HepG2 (cell line): ENCODE measurements around the gene ZNF415. TPM values are rescaled to one million over a fixed set of nuclear protein-coding genes. Genes with fewer than 3 reads are reported as not detected.
A peak's percentile ranks its signal among the peaks of the same experiment; 100 is the strongest.

Experiments used
- ARID5B ChIP-seq: IDR thresholded peaks from 2 replicates; pipeline ENCODE4 v1.4.0; 2020; ENCODE audit warnings: mild to moderate bottlenecking, missing genetic modification reagents
- DMAP1 ChIP-seq: IDR thresholded peaks from 2 replicates; pipeline ENCODE4 v1.6.1; 2016
- ELF3 ChIP-seq: IDR thresholded peaks from 2 replicates; pipeline ENCODE4 v1.6.1; 2016; ENCODE audit warnings: missing genetic modification reagents, missing compliant biosample characterization
- GABPB1 ChIP-seq: IDR thresholded peaks from 2 replicates; pipeline ENCODE4 v1.6.1; 2016; ENCODE audit warnings: mild to moderate bottlenecking, missing genetic modification reagents, moderate library complexity, missing compliant biosample characterization
- IRF2 ChIP-seq: IDR thresholded peaks from 2 replicates; pipeline ENCODE4 v1.6.1; 2018; ENCODE audit warnings: missing genetic modification reagents, missing compliant biosample characterization
- NR2C2 ChIP-seq: sonication (generic); formaldehyde crosslinking; IDR thresholded peaks from 2 replicates; pipeline ENCODE4 v1.4.0; 2020; ENCODE audit warnings: missing genetic modification reagents, mild to moderate bottlenecking, moderate library complexity, borderline replicate concordance
- NR2F6 ChIP-seq, 2 experiments: IDR thresholded peaks; 2 replicates each; pipeline ENCODE4 v1.6.1; 2016; ENCODE audit warnings: antibody characterized with exemption in 1 of 2, mild to moderate bottlenecking in 1 of 2
- SALL1 ChIP-seq: sonication (generic); formaldehyde crosslinking; IDR thresholded peaks from 2 replicates; pipeline ENCODE4 v1.8.0; 2022; ENCODE audit warnings: mild to moderate bottlenecking, missing genetic modification reagents
- SIX1 ChIP-seq: sonication (generic); formaldehyde crosslinking; IDR thresholded peaks from 2 replicates; pipeline ENCODE4 v1.4.0; 2020; ENCODE audit warnings: missing genetic modification reagents, borderline replicate concordance
- THAP11 ChIP-seq: IDR thresholded peaks from 2 replicates; pipeline ENCODE4 v1.6.1; 2016; ENCODE audit warnings: missing biosample characterization, missing genetic modification reagents
- ZFY ChIP-seq: sonication (generic); formaldehyde crosslinking; IDR thresholded peaks from 2 replicates; pipeline ENCODE4 v1.4.0; 2020; ENCODE audit warnings: missing genetic modification reagents
- ZNF275 ChIP-seq: sonication (generic); formaldehyde crosslinking; IDR thresholded peaks from 2 replicates; pipeline ENCODE4 v1.8.0; 2022; ENCODE audit warnings: missing genetic modification reagents, mild to moderate bottlenecking, inconsistent platforms, borderline replicate concordance
- ZNF335 ChIP-seq: sonication (generic); formaldehyde crosslinking; IDR thresholded peaks from 2 replicates; pipeline ENCODE4 v1.4.0; 2020; ENCODE audit warnings: missing genetic modification reagents
- ZNF383 ChIP-seq: sonication (generic); formaldehyde crosslinking; IDR thresholded peaks from 2 replicates; pipeline ENCODE4 v1.4.0; 2020; ENCODE audit warnings: missing genetic modification reagents, mild to moderate bottlenecking, borderline replicate concordance
- ZNF687 ChIP-seq: sonication (generic); formaldehyde crosslinking; IDR thresholded peaks from 2 replicates; pipeline ENCODE4 v1.5.1; 2020; ENCODE audit warnings: mild to moderate bottlenecking, missing genetic modification reagents, moderate library complexity
- polyA plus RNA-seq, 8 experiments: library from polyadenylated mRNA; depleted of rRNA in 3 of 8; stranded (reverse) in 7 of 8; unstranded in 1 of 8; fragments of >200 nt; fragmentation: Illumina TruSeq in 4 of 8; extraction: Trizol in 4 of 8; gene quantifications; 2 replicates each; pipeline versions ENCODE4 v1.2.1 to v1.2.3, GENCODE V29; 2011 to 2016; ENCODE audit warnings: low read depth in 4 of 8, missing spikeins in 1 of 8, mixed read lengths in 1 of 8; ENCODE audit not compliant: insufficient read depth in 1 of 8
- total RNA-seq, 5 experiments: library from RNA; depleted of rRNA; stranded (reverse); fragments of >200 nt; fragmentation: Illumina TruSeq; extraction: Trizol; gene quantifications; 2 replicates each; pipeline ENCODE4 v1.2.3, GENCODE V29; 2016; ENCODE audit warnings: low read depth in 1 of 5
- TF ChIP-seq, protein P1 (sequence below): IDR thresholded peaks from 2 replicates; pipeline ENCODE4 v1.6.1; 2016; ENCODE audit warnings: missing genetic modification reagents, missing compliant biosample characterization
- TF ChIP-seq, protein P2 (sequence below): sonication (generic); formaldehyde crosslinking; IDR thresholded peaks from 2 replicates; pipeline ENCODE4 v1.5.1; 2020; ENCODE audit warnings: mild to moderate bottlenecking, moderate library complexity, missing genetic modification reagents

ZNF415 gene
- total and polyA plus RNA-seq, 2 of the 13 experiments (the other 11 are each of a cell fraction or from before 2014, with no cell fraction given) = 0.15 to 0.17 TPM

DNA sequence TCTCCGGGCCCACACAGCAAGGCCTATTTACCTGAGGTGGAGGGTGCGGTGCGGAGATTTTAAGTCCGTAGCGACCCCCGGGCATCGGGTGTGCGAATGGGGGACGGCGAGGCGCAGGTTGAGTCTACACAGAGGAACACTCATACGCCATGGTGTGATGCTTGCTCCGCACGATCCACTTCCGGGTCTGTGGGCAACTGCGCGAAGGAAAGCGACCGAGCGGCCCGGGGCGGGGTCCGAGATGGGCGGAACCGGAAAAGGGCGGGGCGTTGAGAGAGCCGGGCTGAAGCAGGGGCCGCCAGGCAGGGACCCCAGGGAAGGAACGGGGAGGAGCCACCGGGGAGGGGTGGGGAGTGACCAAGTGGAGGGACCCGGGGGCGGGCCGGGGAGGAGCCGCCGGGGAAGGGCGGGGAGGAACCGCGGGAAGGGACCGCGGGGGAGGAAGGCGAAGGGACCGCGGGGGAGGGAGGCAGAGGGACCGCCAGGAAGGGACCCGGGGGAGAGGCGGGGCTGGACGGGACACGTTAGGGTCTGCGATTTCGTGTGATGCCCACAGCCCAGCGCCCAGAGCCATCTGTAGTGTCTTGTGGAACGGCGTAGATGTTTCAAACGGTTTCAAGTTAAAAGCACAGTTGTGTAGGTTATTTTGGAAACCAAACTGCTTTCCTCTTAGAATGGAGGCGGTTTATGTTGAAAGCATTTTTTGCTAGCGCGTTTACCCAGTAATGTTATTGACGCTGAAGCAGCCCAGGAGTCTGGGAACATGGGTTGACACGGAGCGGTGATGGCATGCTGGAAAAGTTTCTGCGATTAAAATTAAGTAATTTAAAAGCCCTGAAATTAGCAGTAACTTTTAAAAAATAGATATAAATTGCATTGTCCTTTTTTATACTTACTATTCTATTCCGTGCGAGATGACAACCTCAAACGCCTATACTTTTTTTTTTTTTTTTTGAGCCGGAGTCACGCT lies 29.2 kb downstream of the ZNF415 start, which contains the start of gene ZNF160 (continued):
- TF ChIP-seq ARID5B (CRISPR knock-in tag) (peak; percentile 13; the same call in 1 of the 2 replicates), ZFY (CRISPR knock-in tag) (peak; percentile 38; the same call in 1 of the 2 replicates), SIX1 (CRISPR knock-in tag) (no peak), ELF3 (CRISPR knock-in tag) (peak; percentile 60), ZNF687 (CRISPR knock-in tag) (peak; percentile 69), THAP11 (CRISPR knock-in tag) (peak; percentile 54), SALL1 (peak; percentile 66), NR2C2 (CRISPR knock-in tag) (peak; percentile 92), ZNF275 (0 out of 2 replicates have a peak, but pooled peaks have one; percentile 43), ZNF383 (CRISPR knock-in tag) (no peak), DMAP1 (CRISPR knock-in tag) (0 out of 2 replicates have a peak, but pooled peaks have one; percentile 36), ZNF335 (CRISPR knock-in tag) (no peak), GABPB1 (CRISPR knock-in tag) (peak; percentile 90), NR2F6 (IDR thresholded peaks at IDR 0.05) (no peak), NR2F6 (CRISPR knock-in tag; IDR thresholded peaks at IDR 0.05) (no peak), IRF2 (CRISPR knock-in tag) (0 out of 2 replicates have a peak, but pooled peaks have one; percentile 10)
- TF ChIP-seq, protein P1, sequence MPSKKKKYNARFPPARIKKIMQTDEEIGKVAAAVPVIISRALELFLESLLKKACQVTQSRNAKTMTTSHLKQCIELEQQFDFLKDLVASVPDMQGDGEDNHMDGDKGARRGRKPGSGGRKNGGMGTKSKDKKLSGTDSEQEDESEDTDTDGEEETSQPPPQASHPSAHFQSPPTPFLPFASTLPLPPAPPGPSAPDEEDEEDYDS (CRISPR knock-in tag) = peak; percentile 57; the same call in 1 of the 2 replicates
- TF ChIP-seq, protein P2, sequence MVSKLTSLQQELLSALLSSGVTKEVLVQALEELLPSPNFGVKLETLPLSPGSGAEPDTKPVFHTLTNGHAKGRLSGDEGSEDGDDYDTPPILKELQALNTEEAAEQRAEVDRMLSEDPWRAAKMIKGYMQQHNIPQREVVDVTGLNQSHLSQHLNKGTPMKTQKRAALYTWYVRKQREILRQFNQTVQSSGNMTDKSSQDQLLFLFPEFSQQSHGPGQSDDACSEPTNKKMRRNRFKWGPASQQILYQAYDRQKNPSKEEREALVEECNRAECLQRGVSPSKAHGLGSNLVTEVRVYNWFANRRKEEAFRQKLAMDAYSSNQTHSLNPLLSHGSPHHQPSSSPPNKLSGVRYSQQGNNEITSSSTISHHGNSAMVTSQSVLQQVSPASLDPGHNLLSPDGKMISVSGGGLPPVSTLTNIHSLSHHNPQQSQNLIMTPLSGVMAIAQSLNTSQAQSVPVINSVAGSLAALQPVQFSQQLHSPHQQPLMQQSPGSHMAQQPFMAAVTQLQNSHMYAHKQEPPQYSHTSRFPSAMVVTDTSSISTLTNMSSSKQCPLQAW (CRISPR knock-in tag) = peak; percentile 21; the same call in 1 of the 2 replicates
